ENCODE results near the gene CNIH3.

CNIH3 gene

GRCh38 chr1:224730540-224730939 lies 114.4 kb downstream of the CNIH3 start:
- no peak overlapping the region for H3K27ac Mint-ChIP-seq
- H3K4me3 Mint-ChIP-seq = no peak overlapping the region
- no peaks in the 10 kb centered on the region for H3K9me3 Mint-ChIP-seq
- H3K36me3 Mint-ChIP-seq (ENCODE audit: insufficient read depth) = peaks cover 3% of the 10 kb centered on the region
- DNase-seq (no peak), ATAC-seq (replicated peaks) (no peak)
- peaks cover 6 to 10% of the 10 kb centered on the region in 2 donors for H3K4me1 Mint-ChIP-seq (ENCODE audit: low read depth in 2 of 2)
- peaks cover 13 to 18% of the 10 kb centered on the region in 2 donors for H3K27me3 Mint-ChIP-seq

DNA sequence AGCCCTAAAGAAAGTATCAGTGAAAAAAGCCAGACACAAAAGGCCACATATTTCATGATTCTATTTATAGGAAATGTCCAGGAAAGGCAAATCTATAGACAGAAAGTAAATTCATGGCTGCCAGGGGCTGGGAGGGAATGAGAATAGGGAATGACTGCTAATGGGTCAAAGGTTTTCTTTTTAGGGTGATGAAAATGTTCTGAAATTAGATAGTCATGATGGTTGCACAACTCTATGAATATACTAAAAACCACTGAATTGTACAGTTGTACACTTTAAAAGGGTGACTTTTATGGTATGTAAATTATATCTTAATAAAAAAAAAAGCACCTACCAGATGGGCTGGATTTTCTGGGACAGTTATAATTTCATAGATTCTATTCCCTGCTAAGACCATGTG lies 114.8 kb downstream of the CNIH3 start:
- Mint-ChIP-seq H3K4me1 (ENCODE audit: low read depth in 2 of 2) (peaks cover 6 to 10% of the 10 kb centered on the region in 2 donors), H3K36me3 (ENCODE audit: insufficient read depth) (peaks cover 2% of the 10 kb centered on the region), H3K4me3 (no peak overlapping the region), H3K27me3 (peaks cover 13 to 18% of the 10 kb centered on the region in 2 donors), H3K9me3 (no peaks in the 10 kb centered on the region), H3K27ac (no peak overlapping the region)
- DNase-seq (no peak), ATAC-seq (replicated peaks) (no peak)

DNA sequence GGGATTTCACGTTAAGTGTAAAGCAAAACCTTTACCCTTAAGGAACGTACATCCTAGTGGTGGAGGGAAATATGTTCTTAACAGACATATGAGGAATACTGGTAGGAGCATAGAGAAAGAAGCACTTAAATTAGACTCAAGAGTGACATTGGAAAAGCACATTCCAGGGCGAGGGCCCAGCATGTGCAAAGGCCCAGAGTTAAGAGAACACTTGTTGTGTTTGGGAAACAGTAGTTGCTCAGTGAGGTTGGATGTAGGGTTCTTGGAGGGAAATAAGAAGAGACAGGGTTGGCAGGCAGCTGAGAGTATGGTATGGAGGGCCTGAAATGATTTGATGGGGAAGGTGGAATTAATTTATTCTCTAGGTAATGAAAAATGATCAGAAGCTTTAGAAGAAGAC lies 115.5 kb downstream of the CNIH3 start:
- Mint-ChIP-seq H3K27ac (no peak overlapping the region), H3K36me3 (ENCODE audit: insufficient read depth) (no peaks in the 10 kb centered on the region), H3K27me3 (peaks cover 15 to 18% of the 10 kb centered on the region in 2 donors), H3K9me3 (no peaks in the 10 kb centered on the region), H3K4me1 (ENCODE audit: low read depth in 2 of 2) (peaks cover 6 to 10% of the 10 kb centered on the region in 2 donors), H3K4me3 (no peak overlapping the region)
- ATAC-seq (replicated peaks) = no peak
- no peak for DNase-seq

DNA sequence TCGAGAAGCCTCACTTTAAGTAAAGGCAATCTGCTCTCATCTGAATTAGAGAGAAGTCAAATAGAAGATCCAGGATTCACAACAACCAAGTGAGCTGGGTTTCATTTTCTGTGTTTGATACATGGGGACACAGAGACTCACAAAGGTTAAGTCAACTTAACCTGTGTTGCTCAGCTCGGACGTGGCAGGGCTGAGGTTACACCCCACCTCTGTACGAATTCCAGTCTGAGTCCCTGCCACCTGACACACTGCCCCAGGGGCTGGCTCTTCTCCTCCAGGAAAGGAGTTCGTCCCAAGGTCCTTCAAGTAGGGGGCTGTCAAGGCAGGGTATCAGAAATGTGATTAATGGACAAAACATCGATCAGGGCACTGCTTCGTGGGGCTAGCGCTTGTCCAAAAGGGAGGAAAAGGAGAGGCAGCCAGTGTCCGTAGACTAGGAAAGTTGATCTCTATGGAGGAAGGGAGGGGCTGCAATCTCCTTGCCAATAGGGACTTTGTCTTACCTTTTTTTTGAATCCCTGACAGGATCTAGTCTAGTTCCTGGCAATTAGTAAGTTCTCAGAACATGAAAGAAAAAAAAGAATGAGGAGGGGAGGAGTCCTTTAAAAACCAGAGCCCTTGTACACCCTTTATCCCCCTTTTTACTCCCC lies 116.4 kb downstream of the CNIH3 start:
- Mint-ChIP-seq H3K36me3 (ENCODE audit: insufficient read depth) (no peaks in the 10 kb centered on the region), H3K4me3 (no peak overlapping the region), H3K27ac (no peak overlapping the region), H3K27me3 (peaks cover 18 to 23% of the 10 kb centered on the region in 2 donors), H3K9me3 (no peaks in the 10 kb centered on the region), H3K4me1 (ENCODE audit: low read depth in 2 of 2) (peaks cover 6 to 10% of the 10 kb centered on the region in 2 donors)
- ATAC-seq (replicated peaks) (no peak), DNase-seq (no peak)

GRCh38 chr1:224733027-224733911 lies 117.2 kb downstream of the CNIH3 start:
- no peak for DNase-seq
- H3K36me3 Mint-ChIP-seq (ENCODE audit: insufficient read depth) = no peaks in the 10 kb centered on the region
- no peak for ATAC-seq (replicated peaks)

DNA sequence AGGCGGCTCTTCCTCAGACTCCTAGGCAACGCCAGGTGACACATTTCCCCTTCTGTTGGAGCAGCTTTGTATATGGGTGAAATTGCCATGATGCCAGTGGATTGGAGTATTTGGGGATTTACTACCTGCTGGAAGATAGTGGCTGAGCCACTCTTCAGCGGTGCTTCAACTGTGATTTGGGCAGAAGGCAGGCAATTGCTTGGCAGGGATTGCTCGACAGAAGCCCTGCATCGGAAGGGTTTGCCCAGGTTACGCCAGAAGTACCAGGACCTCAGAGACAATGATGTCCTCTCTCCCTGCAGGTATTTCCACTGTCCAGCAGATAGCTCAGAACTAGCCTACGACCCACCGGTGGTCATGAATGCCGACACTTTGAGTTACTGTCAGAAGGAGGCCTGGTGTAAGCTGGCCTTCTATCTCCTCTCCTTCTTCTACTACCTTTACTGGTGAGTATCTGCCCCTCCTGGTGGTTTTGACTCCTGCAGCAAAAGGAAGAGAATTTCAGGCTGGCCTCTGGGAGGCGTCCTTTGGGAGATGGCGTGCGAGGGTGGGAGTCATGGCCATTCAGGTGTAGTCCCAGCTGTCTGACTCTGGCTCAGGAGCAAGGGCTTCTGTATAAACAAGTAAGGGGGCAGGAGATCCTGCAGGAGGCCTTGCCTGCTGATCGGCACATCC lies 118.3 kb downstream of the CNIH3 start:
- no peaks in the 10 kb centered on the region for H3K36me3 Mint-ChIP-seq (ENCODE audit: insufficient read depth)

More at GRCh38 chr1:224733027-224733911, 117.2 kb downstream of the CNIH3 start:
- H3K27ac Mint-ChIP-seq = no peak overlapping the region
- H3K4me1 Mint-ChIP-seq (ENCODE audit: low read depth in 2 of 2) = peaks cover 6 to 10% of the 10 kb centered on the region in 2 donors
- H3K9me3 Mint-ChIP-seq = no peaks in the 10 kb centered on the region
- H3K4me3 Mint-ChIP-seq = no peak overlapping the region
- peaks cover 18 to 31% of the 10 kb centered on the region in 2 donors for H3K27me3 Mint-ChIP-seq

GRCh38 chr1:224735159-224735558 lies 119.0 kb downstream of the CNIH3 start:
- no peaks in the 10 kb centered on the region for H3K9me3 Mint-ChIP-seq
- ATAC-seq (replicated peaks) (no peak), DNase-seq (no peak)
- no peaks in the 10 kb centered on the region for H3K36me3 Mint-ChIP-seq (ENCODE audit: insufficient read depth)
- peaks cover 6 to 10% of the 10 kb centered on the region in 2 donors for H3K4me1 Mint-ChIP-seq (ENCODE audit: low read depth in 2 of 2)
- peak overlapping the region in 1 of 2 donors; percentile 25 for H3K4me3 Mint-ChIP-seq
- peaks cover 24 to 44% of the 10 kb centered on the region in 2 donors for H3K27me3 Mint-ChIP-seq
- no peak overlapping the region for H3K27ac Mint-ChIP-seq

More for the DNA sequence above, 118.3 kb downstream of the CNIH3 start:
- H3K4me1 Mint-ChIP-seq (ENCODE audit: low read depth in 2 of 2) = peaks cover 6 to 10% of the 10 kb centered on the region in 2 donors
- no peak for DNase-seq
- H3K4me3 Mint-ChIP-seq = no peak overlapping the region
- H3K27ac Mint-ChIP-seq = no peak overlapping the region
- H3K9me3 Mint-ChIP-seq = no peaks in the 10 kb centered on the region
- H3K27me3 Mint-ChIP-seq = peaks cover 22 to 37% of the 10 kb centered on the region in 2 donors
- ATAC-seq (replicated peaks) = no peak

DNA sequence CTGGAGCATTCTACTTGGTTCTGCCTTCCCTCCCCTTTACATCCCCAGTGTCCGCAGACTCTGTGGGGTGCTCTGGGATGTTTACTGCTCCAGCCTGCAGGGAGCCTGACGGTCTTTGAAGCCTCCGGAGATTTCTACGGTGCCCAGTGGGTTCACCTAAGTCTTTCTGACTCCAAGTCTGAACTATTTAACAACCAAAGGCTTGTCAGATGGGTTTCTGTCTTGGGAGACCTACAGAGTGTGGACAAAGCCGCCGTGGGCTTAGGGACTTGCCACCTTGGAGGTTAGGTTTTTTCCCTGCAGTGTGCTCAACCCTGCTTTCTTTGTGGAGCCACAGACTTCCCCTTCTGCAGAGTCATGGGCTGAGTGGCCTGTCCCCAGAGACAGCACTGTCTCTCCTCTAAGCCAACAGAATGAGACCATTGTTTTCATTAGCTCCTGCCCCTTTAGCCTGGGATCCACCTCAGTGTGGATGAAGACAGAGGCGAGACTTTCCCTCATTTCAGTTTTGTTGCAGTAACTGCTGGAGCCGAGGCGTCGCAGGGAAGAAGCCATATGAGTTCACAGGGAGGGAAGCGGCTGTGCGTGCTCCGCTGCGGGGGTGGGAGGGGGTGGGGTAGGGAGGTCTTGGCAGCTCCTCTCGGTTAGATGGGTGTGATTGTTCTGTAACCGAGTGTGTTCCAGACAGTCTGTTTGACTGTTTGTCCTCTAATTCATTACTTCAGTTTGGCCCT lies 120.7 kb downstream of the CNIH3 start:
- Mint-ChIP-seq H3K27ac (no peak overlapping the region), H3K9me3 (no peaks in the 10 kb centered on the region), H3K4me3 (no peak overlapping the region), H3K4me1 (ENCODE audit: low read depth in 2 of 2) (peaks cover 6 to 10% of the 10 kb centered on the region in 2 donors), H3K27me3 (peaks cover 32 to 60% of the 10 kb centered on the region in 2 donors), H3K36me3 (ENCODE audit: insufficient read depth) (no peaks in the 10 kb centered on the region)
- ATAC-seq (replicated peaks) = no peak
- no peak for DNase-seq

DNA sequence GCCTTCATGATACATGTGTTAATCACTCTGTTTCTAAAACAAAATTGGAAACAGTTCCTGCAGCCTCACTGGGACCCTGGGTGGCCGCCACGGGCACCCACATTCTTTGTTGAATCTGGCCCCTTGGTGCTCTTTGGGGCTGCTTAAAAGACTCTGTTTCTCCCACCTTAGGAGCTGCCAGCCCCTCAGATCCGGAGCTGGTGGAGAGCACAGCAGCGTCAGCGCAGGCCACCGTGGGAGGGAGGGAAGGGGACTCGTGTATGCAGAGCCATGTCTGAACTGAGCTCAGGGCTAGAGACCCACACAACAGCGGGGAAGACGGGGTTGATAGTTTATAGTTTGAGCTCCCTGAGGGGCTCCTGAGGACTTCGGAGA lies 121.2 kb downstream of the CNIH3 start:
- DNase-seq = no peak
- Mint-ChIP-seq H3K4me3 (no peak overlapping the region), H3K9me3 (no peaks in the 10 kb centered on the region), H3K4me1 (ENCODE audit: low read depth in 2 of 2) (peaks cover 6 to 10% of the 10 kb centered on the region in 2 donors), H3K36me3 (ENCODE audit: insufficient read depth) (no peaks in the 10 kb centered on the region), H3K27ac (no peak overlapping the region), H3K27me3 (peaks cover 34 to 65% of the 10 kb centered on the region in 2 donors)
- no peak for ATAC-seq (replicated peaks)

GRCh38 chr1:224739303-224739996 lies 123.3 kb downstream of the CNIH3 start:
- peaks cover 6 to 7% of the 10 kb centered on the region in 2 donors for H3K4me1 Mint-ChIP-seq (ENCODE audit: low read depth in 2 of 2)
- H3K9me3 Mint-ChIP-seq = no peaks in the 10 kb centered on the region
- H3K4me3 Mint-ChIP-seq = no peak overlapping the region
- ATAC-seq (replicated peaks) (no peak), DNase-seq (no peak)
- no peak overlapping the region for H3K27ac Mint-ChIP-seq
- H3K36me3 Mint-ChIP-seq (ENCODE audit: insufficient read depth) = no peaks in the 10 kb centered on the region
- H3K27me3 Mint-ChIP-seq = peaks cover 35 to 74% of the 10 kb centered on the region in 2 donors

- H3K27ac Mint-ChIP-seq = no peak overlapping the region
- ATAC-seq (replicated peaks) (no peak), DNase-seq (no peak)
- H3K27me3 Mint-ChIP-seq = peaks cover 33 to 74% of the 10 kb centered on the region in 2 donors
- no peaks in the 10 kb centered on the region for H3K36me3 Mint-ChIP-seq (ENCODE audit: insufficient read depth)
- peaks cover 1 to 2% of the 10 kb centered on the region in 2 donors for H3K4me1 Mint-ChIP-seq (ENCODE audit: low read depth in 2 of 2)
- H3K4me3 Mint-ChIP-seq = no peak overlapping the region
- H3K9me3 Mint-ChIP-seq = no peaks in the 10 kb centered on the region
These were observed 124.0 kb downstream of the CNIH3 start for GRCh38 chr1:224739997-224740684.

- Mint-ChIP-seq H3K27ac (no peak overlapping the region), H3K27me3 (peaks cover 32 to 79% of the 10 kb centered on the region in 2 donors), H3K4me1 (ENCODE audit: low read depth in 2 of 2) (no peaks in the 10 kb centered on the region), H3K36me3 (ENCODE audit: insufficient read depth) (no peaks in the 10 kb centered on the region), H3K4me3 (no peak overlapping the region), H3K9me3 (no peaks in the 10 kb centered on the region)
- ATAC-seq (replicated peaks) (no peak), DNase-seq (no peak)
These were observed 124.6 kb downstream of the CNIH3 start for GRCh38 chr1:224740685-224741052.
